IPS DF 6.9 (cell line): ENCODE data around the gene AGFG2.

Experiments
- DNase-seq: peaks from one replicate; pipeline ENCODE4 v3.0.0-alpha.2; 2013; ENCODE audit warnings: low read depth, low spot score
- H3K27ac ChIP-seq: one replicate; pipeline ENCODE4 v1.5.1; 2013; ENCODE audit warnings: low read length, control low read depth
- H3K27me3 ChIP-seq: 2 replicates; pipeline ENCODE4 v1.6.1; 2013; ENCODE audit warnings: mild to moderate bottlenecking, low read length; ENCODE audit not compliant: control insufficient read depth, insufficient read depth
- H3K36me3 ChIP-seq: 2 replicates; pipeline ENCODE4 v1.6.1; 2013; ENCODE audit warnings: low read length; ENCODE audit not compliant: control insufficient read depth, insufficient read depth
- H3K4me1 ChIP-seq: 2 replicates; pipeline ENCODE4 v1.6.1; 2013; ENCODE audit warnings: low read length; ENCODE audit not compliant: control insufficient read depth, insufficient read depth
- H3K4me3 ChIP-seq: 2 replicates; pipeline ENCODE4 v1.5.1; 2013; ENCODE audit warnings: mild to moderate bottlenecking, low read length
- H3K9me3 ChIP-seq: 2 replicates; pipeline ENCODE4 v1.6.1; 2013; ENCODE audit warnings: low read length, inconsistent platforms; ENCODE audit not compliant: control insufficient read depth, insufficient read depth
- WGBS: extraction: QIAGEN DNeasy Blood & Tissue Kit; methylation state at CpG from one replicate; pipeline ENCODE4 v1.1.7; 2013; ENCODE audit warnings: mixed read lengths, missing lambda C conversion rate; ENCODE audit not compliant: insufficient read length, insufficient coverage; 5-methylcytosine and 5-hydroxymethylcytosine counted together

The AGFG2 gene

GRCh38 chr7:100612730-100613390, 73.9 kb downstream of the AGFG2 start:
- Histone ChIP-seq H3K4me1 (peaks cover 3% of the 10 kb centered on the region), H3K36me3 (no peaks in the 10 kb centered on the region), H3K27me3 (no peaks in the 10 kb centered on the region; the same call in 1 of the 2 replicates), H3K9me3 (no peaks in the 10 kb centered on the region), H3K27ac (no peak overlapping the region), H3K4me3 (peak overlapping the region; percentile 79)
- WGBS: no CpG with 5 or more reads among the region's 29 CpGs
- DNase-seq: no peak

- no peak for DNase-seq
- Histone ChIP-seq H3K4me3 (no peak overlapping the region; the same call in 1 of the 2 replicates), H3K4me1 (peaks cover 3% of the 10 kb centered on the region), H3K27me3 (no peaks in the 10 kb centered on the region; the same call in 1 of the 2 replicates), H3K9me3 (no peaks in the 10 kb centered on the region), H3K36me3 (no peaks in the 10 kb centered on the region), H3K27ac (no peak overlapping the region)
- WGBS: no CpG with 5 or more reads among the region's 13 CpGs
These were observed 74.6 kb downstream of the AGFG2 start for GRCh38 chr7:100613412-100614175.

GRCh38 chr7:100614308-100614861, 75.4 kb downstream of the AGFG2 start:
- no peak for DNase-seq
- Histone ChIP-seq H3K4me3 (no peak overlapping the region), H3K9me3 (no peaks in the 10 kb centered on the region), H3K27ac (no peak overlapping the region), H3K36me3 (no peaks in the 10 kb centered on the region), H3K27me3 (no peaks in the 10 kb centered on the region; the same call in 1 of the 2 replicates), H3K4me1 (peaks cover 3% of the 10 kb centered on the region)
- no CpG with 5 or more reads among the region's 6 CpGs for WGBS
